Panc1 (cell line): ENCODE results near the gene NOTCH1. TPM values are rescaled to one million over a fixed set of nuclear protein-coding genes. Genes with fewer than 3 reads are reported as not detected.

Experiments
- ATAC-seq: fragments of 200-7000 bp; cut with Tn5 transposase; 2 replicates; pipeline ENCODE4 v1.9.1; 2020; ENCODE audit warnings: mild to moderate bottlenecking, moderate library complexity
- BruUV-seq: library from RNA; stranded (reverse); fragments of 400-500 nt; replicated peaks from 2 replicates; lab custom pipeline; 2021; lab: Mats Ljungman, UMichigan
- CTCF ChIA-PET: fragments of 300-600 bp; sonication (Branson Sonifier 250); formaldehyde crosslinking; loops from one replicate; lab custom pipeline; 2022; ENCODE audit warnings: antibody characterized with exemption; lab: Charles Lee
- POLR2A ChIA-PET: fragments of 300-600 bp; sonication (Branson Sonifier 250); formaldehyde crosslinking; loops from one replicate; lab custom pipeline; 2022; ENCODE audit warnings: antibody characterized with exemption; lab: Charles Lee
- DNase-seq: peaks from one replicate; pipeline ENCODE4 v3.0.0-alpha.2; 2010; ENCODE audit warnings: low read depth, low spot score
- H3K27ac ChIP-seq: 2 replicates; pipeline ENCODE4 v1.5.1; 2011; ENCODE audit warnings: mild to moderate bottlenecking, low read length, inconsistent platforms
- H3K27me3 ChIP-seq: fragments of 200-500 bp; sonication (Bioruptor generic); 2 replicates; pipeline ENCODE4 v1.6.0; 2014; ENCODE audit warnings: low read length, inconsistent platforms; ENCODE audit not compliant: control insufficient read depth, insufficient read depth
- H3K36me3 ChIP-seq: fragments of 200-500 bp; sonication (Bioruptor generic); 2 replicates; pipeline ENCODE4 v1.5.1; 2014; ENCODE audit warnings: inconsistent platforms, mild to moderate bottlenecking, low read length, moderate library complexity; ENCODE audit not compliant: control insufficient read depth, insufficient read depth
- H3K4me1 ChIP-seq: 2 replicates; pipeline ENCODE4 v1.5.1; 2011; ENCODE audit warnings: inconsistent platforms, mild to moderate bottlenecking, low read length, moderate library complexity; ENCODE audit not compliant: control insufficient read depth, insufficient read depth
- H3K4me3 ChIP-seq, 2 experiments: 2 replicates each; pipeline ENCODE4 v1.5.1; 2011 to 2012; ENCODE audit warnings: low read depth in 2 of 2, low read length in 2 of 2, mild to moderate bottlenecking in 2 of 2, inconsistent platforms in 1 of 2, moderate library complexity in 1 of 2
- H3K9me3 ChIP-seq: fragments of 200-500 bp; sonication (Bioruptor generic); 2 replicates; pipeline ENCODE4 v1.5.1; 2014; ENCODE audit warnings: low read depth, mild to moderate bottlenecking, inconsistent platforms, low read length, moderate library complexity; ENCODE audit not compliant: control insufficient read depth, insufficient read depth
- POLR2AphosphoS5 ChIP-seq: IDR thresholded peaks from 2 replicates; pipeline ENCODE4 v1.6.1; 2012; ENCODE audit warnings: mild to moderate bottlenecking, low read depth, low read length, moderate library complexity
- SIN3A ChIP-seq: IDR thresholded peaks from 2 replicates; pipeline ENCODE4 v1.6.1; 2012; ENCODE audit warnings: low read depth, mild to moderate bottlenecking, low read length, moderate library complexity, borderline replicate concordance; ENCODE audit not compliant: insufficient read depth
- TCF7L2 ChIP-seq: IDR thresholded peaks from 2 replicates; pipeline ENCODE4 v1.6.1; 2011; ENCODE audit warnings: mild to moderate bottlenecking, low read depth, low read length, inconsistent platforms
- in situ Hi-C: cut with HindIII; loops from 2 replicates; pipeline ENCODE4 v1.10.0; 2016; ENCODE audit warnings: low sequenced_read_pairs, low pct_unique_long_range_greater_than_20kb
- intact Hi-C: fragments of 100-400 bp; cut with micrococcal nuclease; formaldehyde crosslinking; loops from one replicate; pipeline ENCODE4 v1.10.0; 2022; ENCODE audit not compliant: unreplicated experiment
- total RNA-seq: library from RNA; stranded (reverse); gene quantifications from one replicate; pipeline ENCODE4 v1.2.1, GENCODE V29; 2021; ENCODE audit not compliant: unreplicated experiment
- TF ChIP-seq, protein P1 (sequence below): fragments of 450-650 bp; IDR thresholded peaks from 2 replicates; pipeline ENCODE4 v1.5.1; 2017; ENCODE audit warnings: mild to moderate bottlenecking
- TF ChIP-seq, protein P2 (sequence below), 2 experiments: IDR thresholded peaks; 2 replicates each; pipeline ENCODE4 v1.6.1; 2011 to 2012; ENCODE audit warnings: low read depth in 2 of 2, control low read depth in 1 of 2, low read length in 1 of 2, mild to moderate bottlenecking in 1 of 2, moderate library complexity in 1 of 2; ENCODE audit not compliant: insufficient read depth in 1 of 2

The NOTCH1 gene
- total RNA-seq, 1 experiment from 2014 or later, result 13.4 TPM

DNA sequence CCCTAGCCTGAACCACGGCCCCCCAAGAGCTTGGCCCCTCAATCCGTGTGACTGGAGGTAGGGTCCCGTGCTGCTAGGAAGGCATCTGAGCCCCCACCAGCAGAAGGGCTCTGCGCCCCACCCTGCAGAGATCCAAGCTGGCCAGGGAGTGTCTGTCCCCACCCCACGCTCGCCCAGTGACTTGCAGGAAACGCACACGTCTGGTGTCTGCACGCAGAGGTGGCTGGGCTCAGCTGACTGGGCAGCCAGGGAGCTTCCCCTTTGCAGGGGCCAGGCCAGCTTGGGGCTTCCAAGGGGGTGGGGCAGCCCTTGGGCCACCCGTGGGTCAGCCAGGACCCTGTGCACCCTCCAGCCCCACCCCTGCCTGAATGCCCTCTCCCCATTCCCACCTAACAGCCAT is 24.3 kb downstream of the NOTCH1 start:
- in situ Hi-C loops, result no loop called here
- TF ChIP-seq SIN3A (no peak), TCF7L2 (no peak), POLR2AphosphoS5 (no peak)
- TF ChIP-seq, protein P1, sequence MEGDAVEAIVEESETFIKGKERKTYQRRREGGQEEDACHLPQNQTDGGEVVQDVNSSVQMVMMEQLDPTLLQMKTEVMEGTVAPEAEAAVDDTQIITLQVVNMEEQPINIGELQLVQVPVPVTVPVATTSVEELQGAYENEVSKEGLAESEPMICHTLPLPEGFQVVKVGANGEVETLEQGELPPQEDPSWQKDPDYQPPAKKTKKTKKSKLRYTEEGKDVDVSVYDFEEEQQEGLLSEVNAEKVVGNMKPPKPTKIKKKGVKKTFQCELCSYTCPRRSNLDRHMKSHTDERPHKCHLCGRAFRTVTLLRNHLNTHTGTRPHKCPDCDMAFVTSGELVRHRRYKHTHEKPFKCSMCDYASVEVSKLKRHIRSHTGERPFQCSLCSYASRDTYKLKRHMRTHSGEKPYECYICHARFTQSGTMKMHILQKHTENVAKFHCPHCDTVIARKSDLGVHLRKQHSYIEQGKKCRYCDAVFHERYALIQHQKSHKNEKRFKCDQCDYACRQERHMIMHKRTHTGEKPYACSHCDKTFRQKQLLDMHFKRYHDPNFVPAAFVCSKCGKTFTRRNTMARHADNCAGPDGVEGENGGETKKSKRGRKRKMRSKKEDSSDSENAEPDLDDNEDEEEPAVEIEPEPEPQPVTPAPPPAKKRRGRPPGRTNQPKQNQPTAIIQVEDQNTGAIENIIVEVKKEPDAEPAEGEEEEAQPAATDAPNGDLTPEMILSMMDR, result no peak
- TF ChIP-seq, protein P2, sequence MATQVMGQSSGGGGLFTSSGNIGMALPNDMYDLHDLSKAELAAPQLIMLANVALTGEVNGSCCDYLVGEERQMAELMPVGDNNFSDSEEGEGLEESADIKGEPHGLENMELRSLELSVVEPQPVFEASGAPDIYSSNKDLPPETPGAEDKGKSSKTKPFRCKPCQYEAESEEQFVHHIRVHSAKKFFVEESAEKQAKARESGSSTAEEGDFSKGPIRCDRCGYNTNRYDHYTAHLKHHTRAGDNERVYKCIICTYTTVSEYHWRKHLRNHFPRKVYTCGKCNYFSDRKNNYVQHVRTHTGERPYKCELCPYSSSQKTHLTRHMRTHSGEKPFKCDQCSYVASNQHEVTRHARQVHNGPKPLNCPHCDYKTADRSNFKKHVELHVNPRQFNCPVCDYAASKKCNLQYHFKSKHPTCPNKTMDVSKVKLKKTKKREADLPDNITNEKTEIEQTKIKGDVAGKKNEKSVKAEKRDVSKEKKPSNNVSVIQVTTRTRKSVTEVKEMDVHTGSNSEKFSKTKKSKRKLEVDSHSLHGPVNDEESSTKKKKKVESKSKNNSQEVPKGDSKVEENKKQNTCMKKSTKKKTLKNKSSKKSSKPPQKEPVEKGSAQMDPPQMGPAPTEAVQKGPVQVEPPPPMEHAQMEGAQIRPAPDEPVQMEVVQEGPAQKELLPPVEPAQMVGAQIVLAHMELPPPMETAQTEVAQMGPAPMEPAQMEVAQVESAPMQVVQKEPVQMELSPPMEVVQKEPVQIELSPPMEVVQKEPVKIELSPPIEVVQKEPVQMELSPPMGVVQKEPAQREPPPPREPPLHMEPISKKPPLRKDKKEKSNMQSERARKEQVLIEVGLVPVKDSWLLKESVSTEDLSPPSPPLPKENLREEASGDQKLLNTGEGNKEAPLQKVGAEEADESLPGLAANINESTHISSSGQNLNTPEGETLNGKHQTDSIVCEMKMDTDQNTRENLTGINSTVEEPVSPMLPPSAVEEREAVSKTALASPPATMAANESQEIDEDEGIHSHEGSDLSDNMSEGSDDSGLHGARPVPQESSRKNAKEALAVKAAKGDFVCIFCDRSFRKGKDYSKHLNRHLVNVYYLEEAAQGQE (IDR thresholded peaks at IDR 0.05; ENCODE audit: insufficient read depth in 1 of 2, low read depth in 2 of 2, low read length in 1 of 2), result no peak

DNA sequence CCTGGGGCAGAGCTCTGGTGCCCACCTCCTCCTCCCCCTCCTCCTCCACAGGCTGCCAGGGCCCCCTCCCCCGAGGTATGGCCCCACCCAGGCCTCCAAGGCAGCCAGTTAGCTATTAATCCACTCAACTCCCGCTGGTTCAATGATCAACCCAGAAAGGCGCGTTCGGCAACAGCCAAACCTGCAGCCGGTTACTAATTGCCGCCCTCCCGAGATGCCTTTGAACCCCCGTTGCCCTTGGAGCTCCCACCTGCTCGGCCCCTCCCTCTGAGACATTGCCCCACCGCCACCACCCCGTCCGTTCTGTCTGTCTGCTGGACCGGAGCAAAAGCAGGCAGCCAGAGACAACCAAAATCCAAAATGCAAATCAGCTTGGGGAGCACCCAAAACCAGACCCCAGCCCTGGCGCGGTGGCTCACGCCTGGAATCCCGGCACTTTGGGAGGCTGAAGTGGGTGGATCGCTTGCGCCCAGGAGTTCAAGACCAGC is 25.8 kb downstream of the NOTCH1 start:
- H3K36me3 ChIP-seq, result no peaks in the 10 kb centered on the region
- POLR2A ChIA-PET, result no interaction called here
- in situ Hi-C loops, result no loop called here

More for the DNA sequence above, 24.3 kb downstream of the NOTCH1 start:
- intact Hi-C loops, result no loop called here
- H3K9me3 ChIP-seq, result no peaks in the 10 kb centered on the region
- H3K4me1 ChIP-seq, result peaks cover 8% of the 10 kb centered on the region
- no peak overlapping the region for H3K4me3 ChIP-seq
- ATAC-seq, result no peak
- no peaks in the 10 kb centered on the region for H3K27me3 ChIP-seq
- ChIA-PET CTCF (no interaction called here), POLR2A (no interaction called here)
- no peak for DNase-seq
- no peak overlapping the region for H3K27ac ChIP-seq
- BruUV-seq, result no TSS peak
- no peaks in the 10 kb centered on the region for H3K36me3 ChIP-seq

More for the DNA sequence above, 25.8 kb downstream of the NOTCH1 start:
- DNase-seq (no peak), ATAC-seq (no peak)
- CTCF ChIA-PET, result no interaction called here
- no peak overlapping the region for H3K4me3 ChIP-seq
- intact Hi-C loops, result no loop called here
- no peaks in the 10 kb centered on the region for H3K9me3 ChIP-seq
- no peak overlapping the region for H3K27ac ChIP-seq
- H3K27me3 ChIP-seq, result no peaks in the 10 kb centered on the region
- no peaks in the 10 kb centered on the region for H3K4me1 ChIP-seq
- no peak for TF ChIP-seq SIN3A
- no peak for TF ChIP-seq TCF7L2
- TF ChIP-seq, protein P1, result no peak
- TF ChIP-seq, protein P2 (IDR thresholded peaks at IDR 0.05; ENCODE audit: insufficient read depth in 1 of 2, low read depth in 2 of 2, low read length in 1 of 2), result no peak
- no peak for TF ChIP-seq POLR2AphosphoS5
- no TSS peak for BruUV-seq
